HepG2 (cell line): ENCODE data around the gene PKP1. TPM values are rescaled to one million over a fixed set of nuclear protein-coding genes. Genes with fewer than 3 reads are reported as not detected.

ENCODE experiments used
- ATAC-seq: fragments of 200-7000 bp; cut with Tn5 transposase; 3 replicates; pipeline ENCODE4 v1.9.1; 2020; ENCODE audit warnings: mild to moderate bottlenecking, moderate library complexity
- BruUV-seq: library from RNA; stranded (reverse); fragments of 400-500 nt; replicated peaks from 2 replicates; lab custom pipeline; 2021; lab: Mats Ljungman, UMichigan
- CTCF ChIA-PET: fragments of 300-600 bp; formaldehyde crosslinking; extraction: SDS; loops from one replicate; lab custom pipeline; 2021; ENCODE audit warnings: low total read pairs, inconsistent platforms, low intra/inter-chr PET ratio; lab: Yijun Ruan, JAX
- POLR2A ChIA-PET: fragments of 350-600 bp; sonication (Branson Sonifier 250); formaldehyde crosslinking; loops from one replicate; lab custom pipeline; 2020; ENCODE audit warnings: antibody characterized with exemption, inconsistent platforms; lab: Yijun Ruan, JAX
- DNase-seq: peaks from one replicate; pipeline ENCODE4 v3.0.0-alpha.2; 2015; ENCODE audit warnings: low spot score
- FAIRE-seq: peaks from 3 replicates; lab custom pipeline; 2011; peaks lifted over from hg19 to GRCh38; lab: Jason Lieb, UNC
- H2AFZ ChIP-seq: one replicate; pipeline ENCODE4 v1.6.1; 2011; ENCODE audit warnings: low read length, inconsistent platforms
- H3K27ac ChIP-seq: fragments of 300-600 bp; 3 replicates; pipeline ENCODE4 v1.8.0; 2011; ENCODE audit warnings: mixed run types, mild to moderate bottlenecking, mixed read lengths, low read length, inconsistent platforms; ENCODE audit not compliant: insufficient read depth; ENCODE audit errors: extremely low read length
- H3K27me3 ChIP-seq, 2 experiments: fragments of 200-600 bp in 1 of 2; 2 replicates in 1 of 2; 3 replicates in 1 of 2; pipeline versions ENCODE4 v1.6.0 to v1.8.0; 2011; ENCODE audit warnings: low read length in 2 of 2, mild to moderate bottlenecking in 2 of 2, moderate library complexity in 2 of 2, inconsistent platforms in 1 of 2; ENCODE audit not compliant: insufficient read depth in 2 of 2, control insufficient read depth in 1 of 2
- H3K36me3 ChIP-seq, 2 experiments: fragments of 200-600 bp in 1 of 2; replicated peaks in 1 of 2; 2 replicates in 1 of 2; 3 replicates in 1 of 2; pipeline versions ENCODE4 v1.5.1 to v1.8.0; 2011; ENCODE audit warnings: low read length in 2 of 2, inconsistent platforms in 1 of 2; ENCODE audit not compliant: insufficient read depth in 2 of 2, control insufficient read depth in 1 of 2
- H3K4me1 ChIP-seq: 2 replicates; pipeline ENCODE4 v1.5.1; 2012; ENCODE audit warnings: low read length, inconsistent platforms; ENCODE audit not compliant: insufficient read depth
- H3K4me2 ChIP-seq: 2 replicates; pipeline ENCODE4 v1.6.0; 2011; ENCODE audit warnings: low read depth, low read length, inconsistent platforms
- H3K4me3 ChIP-seq, 3 experiments: fragments of 200-600 bp in 1 of 3; sonication (generic), shearing (Covaris generic) in 1 of 3; replicated peaks in 1 of 3; 2 replicates each; pipeline ENCODE4 v1.5.1; 2011 to 2016; ENCODE audit warnings: low read length in 3 of 3, inconsistent platforms in 2 of 3, low read depth in 2 of 3, mild to moderate bottlenecking in 2 of 3, control low read depth in 1 of 3, mixed read lengths in 1 of 3; ENCODE audit not compliant: insufficient read depth in 1 of 3
- H3K79me2 ChIP-seq: one replicate; pipeline ENCODE4 v1.6.1; 2011; ENCODE audit warnings: low read length, inconsistent platforms; ENCODE audit not compliant: insufficient read depth
- H3K9ac ChIP-seq: 2 replicates; pipeline ENCODE4 v1.6.0; 2011; ENCODE audit warnings: mild to moderate bottlenecking, low read depth, low read length, inconsistent platforms; ENCODE audit not compliant: insufficient read depth
- H3K9me3 ChIP-seq: 2 replicates; pipeline ENCODE4 v1.5.1; 2012; ENCODE audit warnings: mild to moderate bottlenecking, low read length
- H4K20me1 ChIP-seq: 2 replicates; pipeline ENCODE4 v1.6.0; 2011; ENCODE audit warnings: inconsistent platforms, mild to moderate bottlenecking, low read length, moderate library complexity; ENCODE audit not compliant: insufficient read depth
- CEBPB ChIP-seq: IDR thresholded peaks from 2 replicates; pipeline ENCODE4 v1.6.1; 2011; ENCODE audit warnings: low read depth, low read length, improper control_type of control experiment, borderline replicate concordance
- FOXO1 ChIP-seq: sonication (generic); formaldehyde crosslinking; IDR thresholded peaks from 2 replicates; pipeline ENCODE4 v1.4.0; 2020; ENCODE audit warnings: missing genetic modification reagents
- HDAC6 ChIP-seq: fragments of 200-600 bp; sonication (generic); IDR thresholded peaks from 2 replicates; pipeline ENCODE4 v1.7.0; 2017; ENCODE audit warnings: mild to moderate bottlenecking, antibody characterized with exemption, low read length, low read depth
- JARID2 ChIP-seq: sonication (generic); formaldehyde crosslinking; IDR thresholded peaks from 2 replicates; pipeline ENCODE4 v1.8.1; 2023; ENCODE audit warnings: missing genetic modification reagents, inconsistent platforms; ENCODE audit not compliant: insufficient replicate concordance
- MEIS2 ChIP-seq: sonication (generic); formaldehyde crosslinking; IDR thresholded peaks from 2 replicates; pipeline ENCODE4 v1.9.0; 2021; ENCODE audit warnings: mild to moderate bottlenecking, missing genetic modification reagents
- NFE2 ChIP-seq: sonication (generic); formaldehyde crosslinking; IDR thresholded peaks from 2 replicates; pipeline ENCODE4 v1.4.0; 2020; ENCODE audit warnings: missing genetic modification reagents
- SATB2 ChIP-seq: sonication (generic); formaldehyde crosslinking; IDR thresholded peaks from 2 replicates; pipeline ENCODE4 v1.5.0; 2020; ENCODE audit warnings: missing genetic modification reagents
- SMAD3 ChIP-seq: sonication (generic); formaldehyde crosslinking; IDR thresholded peaks from 2 replicates; pipeline ENCODE4 v1.4.0; 2020; ENCODE audit warnings: missing genetic modification reagents
- SOX5 ChIP-seq: IDR thresholded peaks from 2 replicates; pipeline ENCODE4 v1.6.1; 2016; ENCODE audit warnings: borderline replicate concordance
- SP2 ChIP-seq: sonication (generic); formaldehyde crosslinking; IDR thresholded peaks from 2 replicates; pipeline ENCODE4 v1.5.1; 2020; ENCODE audit warnings: mild to moderate bottlenecking, missing genetic modification reagents
- YEATS2 ChIP-seq: sonication (generic); formaldehyde crosslinking; IDR thresholded peaks from 2 replicates; pipeline ENCODE4 v1.4.0; 2020; ENCODE audit warnings: missing genetic modification reagents, borderline replicate concordance
- ZNF513 ChIP-seq: sonication (generic); formaldehyde crosslinking; conservative IDR thresholded peaks from 2 replicates; pipeline ENCODE4 v1.5.0; 2020; ENCODE audit warnings: missing genetic modification reagents
- ZNF7 ChIP-seq: IDR thresholded peaks from 2 replicates; pipeline ENCODE4 v1.6.1; 2016; ENCODE audit warnings: missing biosample characterization, missing genetic modification reagents
- ZNF749 ChIP-seq: sonication (generic); formaldehyde crosslinking; IDR thresholded peaks from 2 replicates; pipeline ENCODE4 v1.8.0; 2022; ENCODE audit warnings: mild to moderate bottlenecking, missing genetic modification reagents, moderate library complexity, borderline replicate concordance
- ZNF816 ChIP-seq: sonication (generic); formaldehyde crosslinking; IDR thresholded peaks from 2 replicates; pipeline ENCODE4 v1.8.0; 2022; ENCODE audit warnings: missing genetic modification reagents, mild to moderate bottlenecking, borderline replicate concordance
- WGBS: methylation state at CpG from one replicate; pipeline ENCODE4 v1.1.6; 2017; ENCODE audit warnings: low lambda C conversion rate; 5-methylcytosine and 5-hydroxymethylcytosine counted together
- in situ Hi-C: cut with HindIII; loops from 2 replicates; pipeline ENCODE4 v1.10.0; 2017; ENCODE audit warnings: low pct_unique_long_range_greater_than_20kb; ENCODE audit not compliant: extremely low pct_ligation_motif_present
- intact Hi-C: fragments of 100-400 bp; cut with micrococcal nuclease; formaldehyde crosslinking; loops from one replicate; pipeline ENCODE4 v1.10.0; 2022; ENCODE audit not compliant: unreplicated experiment
- polyA plus RNA-seq, 8 experiments: library from polyadenylated mRNA; depleted of rRNA in 3 of 8; stranded (reverse) in 7 of 8; unstranded in 1 of 8; fragments of >200 nt; fragmentation: Illumina TruSeq in 4 of 8; extraction: Trizol in 4 of 8; gene quantifications; 2 replicates each; pipeline versions ENCODE4 v1.2.1 to v1.2.3, GENCODE V29; 2011 to 2016; ENCODE audit warnings: low read depth in 4 of 8, missing spikeins in 1 of 8, mixed read lengths in 1 of 8; ENCODE audit not compliant: insufficient read depth in 1 of 8
- total RNA-seq, 5 experiments: library from RNA; depleted of rRNA; stranded (reverse); fragments of >200 nt; fragmentation: Illumina TruSeq; extraction: Trizol; gene quantifications; 2 replicates each; pipeline ENCODE4 v1.2.3, GENCODE V29; 2016; ENCODE audit warnings: low read depth in 1 of 5
- TF ChIP-seq, protein P1 (sequence below): IDR thresholded peaks from 2 replicates; pipeline ENCODE4 v1.6.1; 2016; ENCODE audit warnings: mild to moderate bottlenecking, missing biosample characterization, missing genetic modification reagents
- TF ChIP-seq, protein P2 (sequence below): fragments of 450-650 bp; IDR thresholded peaks from 2 replicates; pipeline ENCODE4 v1.6.1; 2016

The PKP1 gene
- total and polyA plus RNA-seq, 2 of the 13 experiments (the other 11 are each of a cell fraction or from before 2014, with no cell fraction given): not detected

DNA sequence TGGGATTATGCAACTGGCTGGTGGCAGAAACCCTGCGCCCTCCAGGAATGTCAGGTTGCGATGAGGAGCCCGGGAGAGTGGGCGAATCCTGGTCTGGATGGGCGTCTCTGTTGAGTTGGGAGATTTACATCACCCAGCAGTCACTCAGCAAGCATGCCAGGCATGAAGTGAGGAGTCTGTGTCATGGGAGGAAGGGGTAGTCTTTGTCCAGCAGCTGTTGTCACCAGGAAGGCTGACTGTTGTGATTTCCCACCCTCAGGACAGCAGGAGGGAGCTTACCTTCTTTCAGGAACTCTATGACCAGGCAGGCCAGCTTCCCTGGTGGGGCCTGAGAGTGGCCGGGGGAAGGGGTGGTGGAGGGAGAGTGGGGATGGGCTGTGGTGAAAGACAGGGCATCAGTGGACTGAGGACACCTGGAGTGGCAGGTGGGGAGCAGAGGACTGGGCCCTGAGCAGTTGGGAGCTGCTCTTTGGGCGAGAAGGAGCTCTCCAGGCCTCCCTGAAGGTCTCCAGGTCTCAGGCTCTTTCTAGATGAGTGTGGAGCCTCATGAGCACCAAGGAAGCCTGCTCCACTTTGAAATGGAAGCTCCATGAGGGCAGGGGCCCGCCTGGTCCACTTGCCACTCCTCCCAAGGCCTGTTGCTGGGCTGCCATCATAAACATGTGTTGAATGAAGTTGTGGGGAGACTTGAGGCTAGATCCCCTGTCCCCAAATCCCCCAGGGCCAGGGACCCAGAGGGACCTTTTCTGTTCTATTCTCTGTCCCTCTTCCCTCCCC, 21.3 kb upstream of the PKP1 start:
- TF ChIP-seq YEATS2 (CRISPR knock-in tag) (no peak), ZNF513 (CRISPR knock-in tag) (no peak), FOXO1 (CRISPR knock-in tag) (no peak), SOX5 (no peak), ZNF749 (CRISPR knock-in tag) (no peak), NFE2 (CRISPR knock-in tag) (no peak), JARID2 (CRISPR knock-in tag) (no peak), ZNF7 (no peak), MEIS2 (CRISPR knock-in tag) (no peak), CEBPB (no peak), SP2 (no peak), HDAC6 (no peak), SMAD3 (CRISPR knock-in tag) (no peak), ZNF816 (no peak), SATB2 (CRISPR knock-in tag) (no peak)
- TF ChIP-seq, protein P1, sequence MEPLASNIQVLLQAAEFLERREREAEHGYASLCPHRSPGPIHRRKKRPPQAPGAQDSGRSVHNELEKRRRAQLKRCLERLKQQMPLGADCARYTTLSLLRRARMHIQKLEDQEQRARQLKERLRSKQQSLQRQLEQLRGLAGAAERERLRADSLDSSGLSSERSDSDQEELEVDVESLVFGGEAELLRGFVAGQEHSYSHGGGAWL: no peak
- TF ChIP-seq, protein P2, sequence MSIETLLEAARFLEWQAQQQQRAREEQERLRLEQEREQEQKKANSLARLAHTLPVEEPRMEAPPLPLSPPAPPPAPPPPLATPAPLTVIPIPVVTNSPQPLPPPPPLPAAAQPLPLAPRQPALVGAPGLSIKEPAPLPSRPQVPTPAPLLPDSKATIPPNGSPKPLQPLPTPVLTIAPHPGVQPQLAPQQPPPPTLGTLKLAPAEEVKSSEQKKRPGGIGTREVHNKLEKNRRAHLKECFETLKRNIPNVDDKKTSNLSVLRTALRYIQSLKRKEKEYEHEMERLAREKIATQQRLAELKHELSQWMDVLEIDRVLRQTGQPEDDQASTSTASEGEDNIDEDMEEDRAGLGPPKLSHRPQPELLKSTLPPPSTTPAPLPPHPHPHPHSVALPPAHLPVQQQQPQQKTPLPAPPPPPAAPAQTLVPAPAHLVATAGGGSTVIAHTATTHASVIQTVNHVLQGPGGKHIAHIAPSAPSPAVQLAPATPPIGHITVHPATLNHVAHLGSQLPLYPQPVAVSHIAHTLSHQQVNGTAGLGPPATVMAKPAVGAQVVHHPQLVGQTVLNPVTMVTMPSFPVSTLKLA: no peak
- no peak overlapping the region for H3K4me2 ChIP-seq
- H2AFZ ChIP-seq: no peak overlapping the region
- H3K9me3 ChIP-seq: no peaks in the 10 kb centered on the region
- no TSS peak for BruUV-seq
- DNase-seq (no peak), FAIRE-seq (no peak), ATAC-seq (no peak)
- intact Hi-C loops: no loop called here
- 8% methylated on average over 5 of the region's 8 CpGs for WGBS
- no peaks in the 10 kb centered on the region for H4K20me1 ChIP-seq
- H3K79me2 ChIP-seq: no peaks in the 10 kb centered on the region
- no peak overlapping the region for H3K4me3 ChIP-seq
- ChIA-PET CTCF (no interaction called here), POLR2A (no interaction called here)
- in situ Hi-C loops: loop anchor here (5.0 kb wide), 1 partner anchor 105 kb away; no protein-coding TSS in a partner anchor
- no peak overlapping the region for H3K9ac ChIP-seq
- H3K36me3 ChIP-seq: no peaks in the 10 kb centered on the region
- H3K27me3 ChIP-seq: peaks cover 5 to 24% of the 10 kb centered on the region in 2 experiments; a peak in 4 of 5 replicates
- no peaks in the 10 kb centered on the region for H3K4me1 ChIP-seq
- H3K27ac ChIP-seq: no peak overlapping the region
